ENCODE data around the gene MSX2. TPM values are rescaled to one million over a fixed set of nuclear protein-coding genes. Genes with fewer than 3 reads are reported as not detected.

Gene MSX2
- total and polyA plus RNA-seq, 2 of the 8 experiments (the other 6 are each of a cell fraction or from before 2014, with no cell fraction given) = 0.24 to 0.47 TPM

DNA sequence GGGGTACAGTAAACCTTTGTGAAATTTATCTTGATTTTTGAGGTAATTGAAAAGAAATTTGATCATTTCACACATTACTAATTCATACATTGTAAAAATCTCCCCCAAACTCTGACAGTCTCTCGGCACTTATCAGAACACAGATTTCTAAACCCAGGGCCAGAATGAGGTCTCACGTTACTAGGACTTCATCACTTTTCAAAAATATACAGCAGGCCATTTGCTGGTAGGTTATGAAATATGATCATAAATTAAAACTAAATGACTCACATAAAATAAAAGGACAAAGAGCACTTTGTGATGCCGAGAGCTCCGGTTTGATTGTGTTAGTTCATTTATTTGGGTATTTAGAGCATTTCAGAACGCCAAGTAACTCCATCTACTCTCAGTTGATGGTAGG lies 17.0 kb downstream of the MSX2 start:
- no peaks in the 10 kb centered on the region for H3K79me1 ChIP-seq (ENCODE audit: low read depth, low read length)
- no peak overlapping the region for H2AK5ac ChIP-seq (ENCODE audit: low read depth, low read length)
- FAIRE-seq (no peak), DNase-seq (ENCODE audit: low read depth in 1 of 2, low spot score in 2 of 2) (no peak)
- H2BK5ac ChIP-seq (ENCODE audit: low read depth, low read length) = no peak overlapping the region
- no peak overlapping the region for H2BK20ac ChIP-seq (ENCODE audit: low read length)
- peaks cover 2% of the 10 kb centered on the region; the same call in 1 of the 2 replicates for H3K23me2 ChIP-seq (ENCODE audit: low read depth, low read length)
- WGBS, 2 experiments (ENCODE audit: extremely low coverage in 1 of 2, insufficient coverage in 1 of 2, insufficient read length in 1 of 2, insufficient replicate concordance in 2 of 2, low coverage in 1 of 2, low lambda C conversion rate in 2 of 2, missing lambda C conversion rate in 1 of 2) = 71% methylated on average over 5 of the region's 5 CpGs; no CpG with 5 or more reads in 1 of the 2 experiments
- H3K79me2 ChIP-seq (ENCODE audit: control insufficient read depth in 1 of 2, insufficient read depth in 2 of 2, low read length in 2 of 2) = no peaks in the 10 kb centered on the region
- no peak overlapping the region for H3K23ac ChIP-seq (ENCODE audit: insufficient read length)
- H3K4me2 ChIP-seq (ENCODE audit: insufficient read depth in 1 of 2, low read depth in 2 of 2, low read length in 2 of 2) = no peak overlapping the region
- peaks cover 6 to 19% (median 16%) of the 10 kb centered on the region in 4 experiments for H3K27me3 ChIP-seq (replicated peaks in 1 of 4; ENCODE audit: control insufficient read depth in 3 of 4, extremely low read depth in 1 of 4, insufficient read depth in 3 of 4, low read length in 3 of 4)
- no peak overlapping the region for H2BK12ac ChIP-seq (ENCODE audit: low read depth, low read length)
- H3K56ac ChIP-seq (replicated peaks; ENCODE audit: insufficient read length, low read depth, low read length) = no peak overlapping the region
- H3K4me3 ChIP-seq (ENCODE audit: extremely low read depth in 1 of 4, insufficient read depth in 2 of 4, low read depth in 3 of 4, low read length in 4 of 4) = no peak overlapping the region
- H4K8ac ChIP-seq (ENCODE audit: extremely low read depth, insufficient read depth, low read length) = no peak overlapping the region
- no peak overlapping the region for H3K18ac ChIP-seq (ENCODE audit: extremely low read depth, low read length)
- H3K4me1 ChIP-seq (replicated peaks in 1 of 4; ENCODE audit: control insufficient read depth in 3 of 4, insufficient read depth in 4 of 4, low read length in 3 of 4) = peaks cover 0 to 5% (median 1%) of the 10 kb centered on the region in 4 experiments; a peak in 2 of 7 replicates
- no peaks in the 10 kb centered on the region for H4K20me1 ChIP-seq (replicated peaks in 1 of 2; ENCODE audit: control insufficient read depth in 1 of 2, insufficient read depth in 2 of 2, low read length in 2 of 2)
- no peak overlapping the region for H2AFZ ChIP-seq (ENCODE audit: low read length)
- no peak overlapping the region for H3K14ac ChIP-seq (ENCODE audit: insufficient read length)
- no peak overlapping the region for H3K27ac ChIP-seq (ENCODE audit: low read depth, low read length)
- H2BK15ac ChIP-seq (ENCODE audit: low read length) = no peak overlapping the region
- ChIA-PET POLR2A (ENCODE audit: partially characterized antibody) (no interaction called here), CTCF (ENCODE audit: partially characterized antibody) (interaction anchor here (1.0 to 1.3 kb wide), 2 partner anchors 18 to 322 kb away, joined by 3 to 5 read pairs; no protein-coding TSS in a partner anchor)
- no peaks in the 10 kb centered on the region for H3K9me3 ChIP-seq (ENCODE audit: insufficient read depth in 2 of 2, low read depth in 1 of 2, low read length in 1 of 2)
- no peaks in the 10 kb centered on the region for H3K36me3 ChIP-seq (ENCODE audit: control insufficient read depth in 2 of 4, insufficient read depth in 4 of 4, low read length in 3 of 4)
- H4K91ac ChIP-seq (replicated peaks; ENCODE audit: insufficient read length, low read length) = no peak overlapping the region
- no peak overlapping the region for H2BK120ac ChIP-seq (replicated peaks; ENCODE audit: low read depth, low read length)
- no peak overlapping the region for H4K5ac ChIP-seq (ENCODE audit: insufficient read length, low read depth, low read length)
- TF ChIP-seq FOSL1 (IDR thresholded peaks at IDR 0.05; ENCODE audit: insufficient read depth, low read depth, low read length) (no peak), GABPA (IDR thresholded peaks at IDR 0.05; ENCODE audit: borderline replicate concordance, insufficient read depth, low read length) (no peak)
- no peak overlapping the region for H3K4ac ChIP-seq (replicated peaks; ENCODE audit: insufficient read length, low read depth, low read length)
- no peak overlapping the region for H3K9ac ChIP-seq (replicated peaks in 1 of 4; ENCODE audit: extremely low read depth in 1 of 4, low read depth in 3 of 4, low read length in 3 of 4)
